Kidney capillary endothelial cell (primary cell): ENCODE results near the gene HNRNPUL1.
"Not testable (repeated sequence)": the region's sequence is repeated elsewhere in the genome, so short reads cannot be mapped to it uniquely, and the experiment has no call there.

Experiments
- DNase-seq: peaks from one replicate; pipeline ENCODE4 v3.0.0-alpha.2; 2018; ENCODE audit warnings: low spot score

HNRNPUL1 gene

DNA sequence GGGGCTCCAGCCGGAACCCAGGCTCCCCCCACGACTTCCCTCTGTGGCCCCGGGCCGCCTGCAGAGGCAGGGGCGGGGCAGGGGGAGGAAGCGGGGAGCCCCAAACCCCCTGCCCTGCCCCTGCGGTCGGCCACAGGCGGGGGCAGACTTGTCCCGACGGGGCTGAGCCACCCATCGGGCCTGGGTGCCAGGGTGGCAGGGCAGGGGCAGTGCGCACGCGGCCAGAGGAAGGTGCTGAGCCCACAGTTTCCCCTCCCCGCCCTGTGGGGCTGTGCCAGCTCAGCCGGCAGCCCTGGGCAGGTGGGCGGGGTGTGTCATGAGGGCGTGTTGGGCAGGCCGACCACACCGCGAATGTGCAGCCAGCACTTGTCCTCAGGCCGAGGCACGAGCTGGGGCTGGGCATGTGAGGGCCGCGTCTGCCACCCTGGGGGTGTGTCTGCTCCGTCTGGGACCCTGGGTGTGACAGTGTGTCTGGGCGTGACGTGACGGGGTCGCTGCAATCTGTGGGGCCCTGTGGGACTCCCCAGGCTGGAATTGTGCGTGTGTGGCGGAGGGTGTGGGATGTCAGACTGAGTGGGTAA, 63.5 kb downstream of the HNRNPUL1 start:
- peak; percentile 90 for DNase-seq

DNA sequence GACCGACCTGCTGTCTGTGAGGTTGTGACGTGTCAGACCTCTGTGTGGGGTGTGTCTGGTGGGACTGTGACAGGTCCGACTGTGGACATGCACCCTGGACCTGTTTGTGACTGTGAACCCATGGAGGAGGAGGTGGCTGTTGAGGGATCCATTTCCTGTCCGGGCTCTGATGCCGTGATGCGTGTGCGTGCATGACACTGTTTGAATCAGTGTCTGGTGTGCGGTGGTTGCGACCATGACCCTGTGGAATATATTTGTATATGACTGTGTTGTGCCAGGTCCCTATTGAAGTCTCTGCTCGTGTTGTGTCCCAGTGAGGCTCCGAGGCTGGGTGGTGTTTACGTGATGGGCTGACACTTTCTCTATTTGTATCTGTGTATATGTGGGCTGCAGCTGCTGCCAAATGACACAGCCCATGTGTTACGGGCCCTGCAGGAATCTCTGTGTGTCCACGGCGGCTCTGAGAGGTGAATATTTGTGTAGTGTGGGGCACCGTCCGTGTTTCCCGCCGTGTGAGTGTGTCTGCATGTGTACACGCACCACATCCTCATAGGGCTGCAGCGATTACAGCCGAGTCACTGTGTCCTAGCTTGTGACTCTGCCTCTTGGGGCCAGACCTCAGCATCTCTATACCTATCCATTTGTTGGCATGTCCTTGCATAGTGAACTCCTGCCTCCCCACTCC, 64.1 kb downstream of the HNRNPUL1 start:
- peak; percentile 67 for DNase-seq

DNA sequence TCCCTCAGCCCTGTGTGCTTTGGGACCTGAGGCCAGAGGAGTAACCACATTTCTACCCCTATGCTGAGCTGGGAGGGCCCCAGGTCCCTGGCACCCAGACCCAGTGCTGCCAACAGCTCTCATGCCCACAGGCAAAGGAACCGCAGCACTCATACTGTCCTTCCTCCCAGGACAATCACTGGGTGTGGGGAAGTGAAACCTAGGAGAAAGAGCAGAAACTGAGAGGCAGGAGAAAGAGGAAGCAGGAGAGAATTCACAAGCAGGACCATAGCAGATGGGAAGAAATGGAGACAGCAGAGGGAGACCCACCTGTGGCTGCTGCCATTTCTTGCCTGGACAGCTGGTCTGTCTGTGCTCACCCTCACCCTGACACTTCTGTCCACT, 64.7 kb downstream of the HNRNPUL1 start:
- no peak for DNase-seq

DNA sequence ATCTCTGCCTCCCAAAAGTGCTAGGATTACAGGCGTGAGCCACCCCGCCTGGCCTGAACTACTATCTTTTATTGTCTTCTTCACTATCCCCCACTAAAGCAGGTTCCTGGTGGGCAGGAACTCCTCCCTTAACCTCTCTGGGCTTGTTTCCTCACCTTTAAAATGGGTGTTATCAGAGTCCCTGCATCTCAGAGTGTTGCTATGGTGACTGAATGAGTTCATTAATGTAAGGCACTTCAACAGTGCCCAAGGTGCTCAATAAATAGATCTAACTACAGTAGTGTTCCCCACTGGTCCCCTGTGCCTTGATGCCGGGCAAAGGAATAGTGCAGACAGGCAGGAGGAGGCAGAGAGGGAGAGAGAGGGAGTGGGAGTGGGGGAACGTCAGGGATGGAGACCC, 66.3 kb downstream of the HNRNPUL1 start:
- DNase-seq, result no peak

DNA sequence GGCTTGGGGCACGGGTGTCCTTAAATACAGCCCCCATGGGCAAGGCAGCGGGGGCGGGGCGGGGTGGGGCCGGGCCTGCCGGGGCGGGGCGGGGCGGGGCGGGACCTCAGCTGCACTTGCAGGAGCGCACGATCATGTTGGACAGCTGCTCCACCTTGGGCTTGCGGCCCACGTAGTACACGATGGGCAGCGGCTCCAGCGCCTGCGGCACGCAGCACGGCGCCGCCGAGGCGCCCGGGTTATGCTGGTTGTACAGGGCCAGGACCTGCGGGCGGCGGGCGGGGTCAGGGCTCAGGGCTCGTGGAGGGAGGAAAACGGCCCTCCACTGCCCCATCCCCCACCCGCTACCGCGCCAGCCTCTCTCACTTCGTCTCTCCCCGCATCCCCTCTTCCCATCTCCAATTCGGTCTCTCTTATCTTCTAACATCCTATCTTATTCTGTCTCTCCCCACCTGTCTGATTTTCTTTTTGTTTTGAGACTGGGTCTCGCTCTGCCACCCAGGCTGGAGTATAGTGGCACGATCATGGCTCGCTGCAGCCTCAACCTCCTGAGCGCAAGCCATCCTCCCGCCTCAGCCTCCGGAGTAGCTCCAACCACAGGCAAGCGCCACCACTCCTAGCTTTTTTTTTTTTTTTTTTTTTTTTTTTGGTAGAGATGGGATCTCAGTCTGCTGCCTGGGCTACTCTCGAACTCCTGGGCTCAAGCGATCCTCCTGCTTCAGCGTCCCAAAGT, 66.9 kb downstream of the HNRNPUL1 start:
- DNase-seq, result no peak

DNA sequence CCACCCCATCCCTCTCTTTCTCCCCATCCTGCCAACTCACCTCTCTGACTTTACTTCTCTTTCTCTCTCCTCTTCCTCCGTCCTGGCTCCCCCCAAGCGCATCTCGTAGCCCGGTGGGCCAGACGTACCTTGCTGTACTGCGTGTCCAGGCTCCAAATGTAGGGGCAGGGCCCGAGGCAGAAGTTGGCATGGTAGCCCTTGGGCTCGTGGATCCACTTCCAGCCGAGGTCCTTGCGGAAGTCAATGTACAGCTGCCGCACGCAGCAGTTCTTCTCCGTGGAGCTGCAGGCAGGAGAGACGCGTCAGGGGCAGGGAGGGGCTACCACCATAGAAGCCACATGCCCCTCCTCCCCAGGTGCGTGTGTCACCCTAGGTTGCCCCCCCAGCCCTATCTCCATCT, 67.8 kb downstream of the HNRNPUL1 start:
- DNase-seq, result no peak

DNA sequence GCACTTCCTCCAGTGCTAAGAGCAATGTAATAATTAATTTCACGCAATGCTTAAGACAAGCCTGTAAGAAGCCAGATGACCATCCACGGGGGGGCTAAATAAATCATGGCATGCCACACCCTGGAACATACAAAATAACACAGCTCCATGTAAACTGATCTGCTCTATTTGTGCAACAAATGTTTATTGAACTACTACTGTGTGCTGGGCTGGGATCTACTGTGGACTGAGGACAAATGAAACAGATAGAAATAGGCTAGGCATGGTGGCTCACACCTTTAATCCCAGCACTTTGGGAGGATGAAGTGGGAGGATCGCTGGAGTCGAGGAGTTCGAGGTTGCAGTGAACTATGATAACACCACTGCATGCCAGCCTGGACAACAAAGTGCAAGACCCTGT, 68.3 kb downstream of the HNRNPUL1 start:
- DNase-seq, result no peak

DNA sequence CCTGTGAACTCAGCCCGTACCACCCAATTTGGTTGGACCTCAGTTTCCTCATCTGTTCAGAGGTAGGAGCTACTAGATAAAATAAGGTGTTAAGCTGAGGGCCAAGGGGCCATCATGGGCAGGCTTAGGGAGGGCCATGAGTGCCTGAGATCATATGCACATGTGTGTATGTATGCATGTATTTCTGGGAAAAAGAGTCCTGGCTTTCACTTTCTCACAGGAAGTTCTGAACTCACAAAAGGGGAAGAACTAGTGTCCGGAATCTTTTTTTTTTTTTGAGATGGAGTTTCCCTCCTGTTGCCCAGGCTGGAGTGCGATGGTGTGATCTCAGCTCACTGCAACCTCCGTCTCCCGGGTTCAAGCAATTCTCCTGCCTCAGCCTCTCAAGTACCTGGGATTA, 70.6 kb downstream of the HNRNPUL1 start:
- no peak for DNase-seq

DNA sequence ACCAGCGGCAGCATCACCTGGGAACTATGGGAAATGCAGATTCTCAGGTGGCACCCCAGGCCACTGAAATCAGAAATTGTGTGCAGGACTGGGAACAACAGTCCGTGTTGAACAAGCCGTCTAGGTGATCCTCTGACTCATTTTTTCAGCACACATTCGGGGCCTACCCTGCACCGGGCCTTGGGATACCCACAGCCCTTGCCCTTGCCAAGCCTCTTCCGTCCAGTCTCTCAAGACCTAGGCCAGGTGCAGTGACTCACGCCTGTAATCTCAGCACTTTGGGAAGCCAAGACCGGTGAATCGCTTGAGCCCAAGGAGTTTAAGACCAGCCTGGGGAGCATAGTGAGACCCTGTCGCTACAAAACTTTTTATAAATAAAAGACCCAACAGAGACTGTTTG, 71.3 kb downstream of the HNRNPUL1 start:
- DNase-seq, result no peak

DNA sequence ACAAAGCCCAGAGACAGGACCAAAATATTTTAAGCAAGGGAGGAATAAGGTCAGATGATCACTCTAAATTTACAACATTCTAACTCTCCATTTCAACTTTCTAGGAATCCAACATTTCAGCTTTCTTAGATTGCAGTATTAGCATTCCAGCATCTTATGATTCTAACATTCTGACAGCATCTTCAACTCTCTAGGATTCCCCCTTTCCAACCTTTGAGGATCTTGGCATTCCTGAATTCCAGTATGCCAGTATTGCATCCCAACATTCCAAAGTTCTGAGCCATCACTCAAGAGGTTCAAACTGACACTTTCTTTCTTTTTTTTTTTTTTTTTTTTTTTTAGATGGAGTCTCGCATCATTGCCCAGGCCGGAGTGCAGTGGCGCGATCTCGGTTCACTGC, 75.8 kb downstream of the HNRNPUL1 start:
- DNase-seq, result no peak

DNA sequence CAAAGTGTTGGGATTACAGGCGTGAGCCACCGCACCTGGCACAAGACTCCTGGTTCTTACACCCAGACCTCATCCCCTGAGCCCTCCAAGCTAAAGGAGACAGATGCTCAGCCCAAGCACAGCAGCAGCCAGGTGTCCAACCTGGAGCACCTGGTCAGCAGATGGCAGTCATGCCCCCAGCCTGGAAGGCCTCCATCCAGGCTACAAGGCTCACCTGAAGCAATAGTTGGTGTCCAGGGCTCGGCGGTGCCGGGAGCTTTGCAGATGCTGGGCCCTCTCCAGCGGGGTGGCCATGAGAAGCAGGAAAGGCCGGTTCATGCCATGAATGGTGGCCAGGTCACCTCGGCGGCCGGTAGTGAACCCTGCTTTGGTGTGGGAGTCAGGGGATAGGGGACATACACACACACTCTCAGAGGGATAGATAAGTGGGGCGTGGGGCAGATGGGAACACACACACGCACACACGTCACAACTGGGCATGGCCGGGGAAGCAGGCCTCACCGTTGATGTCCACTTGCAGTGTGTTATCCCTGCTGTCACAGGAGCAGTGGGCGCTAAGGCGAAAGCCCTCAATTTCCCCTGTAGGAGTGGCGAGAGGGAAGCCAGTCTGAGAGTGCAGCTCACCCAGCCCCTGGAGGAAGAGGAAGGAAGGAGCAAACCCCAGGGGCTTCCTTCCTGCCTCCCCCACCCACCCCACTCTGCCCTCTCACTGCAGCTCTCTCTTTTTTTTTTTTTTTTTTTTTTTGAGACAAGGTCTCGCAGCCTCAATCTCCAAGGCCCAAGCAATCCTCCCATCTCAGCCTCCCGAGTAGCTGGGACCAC, 77.7 kb downstream of the HNRNPUL1 start:
- DNase-seq, result no peak

DNA sequence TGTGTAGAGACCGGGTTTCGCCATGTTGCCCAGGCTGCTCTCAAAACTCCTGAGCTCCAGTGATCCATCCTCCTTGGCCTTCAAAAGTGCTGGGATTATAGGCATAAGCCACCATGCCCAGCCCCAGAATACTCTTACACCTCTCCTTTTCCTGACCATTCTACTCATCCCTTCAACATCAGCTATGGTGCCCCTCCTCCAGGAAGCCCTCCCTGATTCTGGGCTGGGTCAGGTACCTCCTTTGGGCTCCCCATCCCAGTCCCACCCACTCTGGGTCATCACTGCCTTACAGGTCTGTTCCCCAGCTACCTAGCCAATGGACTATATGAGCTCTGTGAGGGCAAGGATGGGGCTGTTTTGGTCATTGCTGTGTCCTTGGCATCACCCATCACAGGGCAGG, 80.0 kb downstream of the HNRNPUL1 start:
- DNase-seq, result no peak

DNA sequence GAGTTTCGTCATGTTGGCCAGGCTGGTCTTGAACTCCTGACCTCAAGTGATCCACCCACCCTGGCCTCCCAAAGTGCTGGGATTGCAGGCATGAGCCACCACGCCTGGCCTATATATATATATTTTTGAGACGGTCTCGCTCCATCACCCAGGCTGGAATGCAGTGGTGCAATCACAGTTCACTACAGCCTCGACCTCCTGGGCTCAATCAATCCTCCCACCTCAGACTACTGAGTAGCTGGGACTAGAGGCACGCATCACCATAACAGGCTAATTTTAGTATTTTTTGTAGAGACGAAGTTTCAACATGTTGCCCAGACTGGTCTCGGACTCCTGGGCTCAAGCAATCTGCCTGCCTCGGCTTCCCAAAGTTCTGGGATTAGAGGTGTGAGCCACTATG, 82.7 kb downstream of the HNRNPUL1 start:
- DNase-seq, result not testable (repeated sequence)

DNA sequence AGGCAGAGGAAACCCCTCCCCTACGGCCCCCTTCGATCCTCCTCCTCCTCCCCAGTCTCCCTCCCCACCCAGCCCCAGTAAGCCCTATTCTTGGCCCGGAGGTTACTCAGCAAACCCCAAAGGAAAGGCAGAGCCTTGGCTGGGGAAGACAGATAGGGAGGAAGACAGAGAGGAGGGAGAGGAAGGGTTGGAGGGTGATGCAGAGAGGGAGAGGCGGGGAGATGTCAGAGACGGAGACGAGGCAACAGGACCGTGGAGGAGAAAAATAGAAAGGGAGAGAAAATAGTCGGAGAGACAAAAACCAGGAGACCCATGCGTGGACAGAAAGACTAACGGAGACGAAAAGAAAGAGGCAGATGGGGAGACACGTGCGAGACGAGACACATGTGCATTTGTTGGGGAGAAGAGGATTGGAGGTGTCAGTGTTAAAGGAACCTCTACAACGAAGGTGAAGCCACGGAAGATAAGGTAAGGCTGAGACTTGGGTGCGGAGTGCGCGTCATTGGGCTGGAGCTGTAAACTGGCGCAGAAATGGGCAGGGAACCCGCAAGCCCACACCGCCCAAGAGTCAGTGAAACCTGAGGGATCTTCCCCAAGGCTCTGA, 86.7 kb downstream of the HNRNPUL1 start:
- DNase-seq, result no peak

DNA sequence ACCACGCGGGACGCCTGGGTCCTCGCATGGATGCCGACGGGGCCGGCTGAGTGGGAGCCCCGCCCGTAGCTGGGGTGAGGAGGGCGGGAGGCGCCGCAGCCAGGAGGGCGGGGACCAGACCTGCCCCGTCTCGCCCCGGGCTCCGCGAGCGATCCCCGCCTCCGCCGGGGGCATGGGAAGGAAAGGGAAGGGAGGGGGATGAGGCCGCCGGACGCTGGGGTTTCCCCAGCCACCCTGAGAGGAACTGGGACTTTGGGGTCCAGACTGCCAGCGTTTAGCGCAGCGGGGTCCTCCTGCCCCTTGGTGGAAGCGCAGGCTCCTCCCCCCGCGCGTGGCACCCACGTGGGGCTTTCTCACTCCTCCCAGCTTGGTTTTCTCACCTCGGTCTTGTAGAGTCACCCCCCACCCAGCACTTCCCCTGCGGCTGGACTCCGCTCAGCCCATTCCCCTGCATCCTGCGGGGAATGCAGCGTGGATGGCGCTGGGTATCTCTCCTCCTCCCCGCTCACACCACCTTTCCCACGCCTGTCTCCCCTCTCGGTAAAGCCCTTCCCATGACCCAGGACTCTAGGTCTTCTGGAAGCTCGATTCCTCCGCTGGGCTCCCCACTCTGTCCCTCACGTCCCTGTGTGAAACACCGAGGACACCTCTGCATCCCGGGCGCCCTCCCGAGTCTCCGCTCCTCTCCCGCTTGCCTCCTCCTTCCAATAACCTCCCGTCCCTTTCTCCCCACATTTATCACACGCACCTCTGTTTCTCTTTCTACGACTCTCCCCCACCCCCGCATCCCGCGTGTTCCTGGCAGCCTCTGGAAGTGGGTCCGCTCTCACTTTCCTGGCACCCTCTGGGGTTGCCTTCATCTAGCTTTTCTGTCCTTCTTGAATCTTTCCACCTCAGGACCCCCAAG, 87.4 kb downstream of the HNRNPUL1 start:
- DNase-seq, result peak; percentile 65

DNA sequence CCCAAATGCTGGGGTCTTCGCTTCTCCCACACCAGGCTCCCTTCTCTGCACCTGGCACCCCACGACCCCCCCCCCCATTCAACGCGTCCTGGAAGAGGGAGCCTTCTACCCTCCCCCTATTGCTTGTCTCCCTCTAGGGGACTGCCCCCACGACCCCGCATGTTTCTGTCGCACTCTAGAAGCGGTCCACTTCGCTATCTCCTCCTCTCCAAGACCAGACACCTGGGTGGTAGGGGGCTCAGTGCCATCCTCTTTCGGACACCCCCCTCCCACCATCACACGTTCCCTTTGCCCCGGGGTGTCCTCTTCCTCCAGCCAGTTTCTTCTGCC, 88.1 kb downstream of the HNRNPUL1 start:
- DNase-seq, result no peak

DNA sequence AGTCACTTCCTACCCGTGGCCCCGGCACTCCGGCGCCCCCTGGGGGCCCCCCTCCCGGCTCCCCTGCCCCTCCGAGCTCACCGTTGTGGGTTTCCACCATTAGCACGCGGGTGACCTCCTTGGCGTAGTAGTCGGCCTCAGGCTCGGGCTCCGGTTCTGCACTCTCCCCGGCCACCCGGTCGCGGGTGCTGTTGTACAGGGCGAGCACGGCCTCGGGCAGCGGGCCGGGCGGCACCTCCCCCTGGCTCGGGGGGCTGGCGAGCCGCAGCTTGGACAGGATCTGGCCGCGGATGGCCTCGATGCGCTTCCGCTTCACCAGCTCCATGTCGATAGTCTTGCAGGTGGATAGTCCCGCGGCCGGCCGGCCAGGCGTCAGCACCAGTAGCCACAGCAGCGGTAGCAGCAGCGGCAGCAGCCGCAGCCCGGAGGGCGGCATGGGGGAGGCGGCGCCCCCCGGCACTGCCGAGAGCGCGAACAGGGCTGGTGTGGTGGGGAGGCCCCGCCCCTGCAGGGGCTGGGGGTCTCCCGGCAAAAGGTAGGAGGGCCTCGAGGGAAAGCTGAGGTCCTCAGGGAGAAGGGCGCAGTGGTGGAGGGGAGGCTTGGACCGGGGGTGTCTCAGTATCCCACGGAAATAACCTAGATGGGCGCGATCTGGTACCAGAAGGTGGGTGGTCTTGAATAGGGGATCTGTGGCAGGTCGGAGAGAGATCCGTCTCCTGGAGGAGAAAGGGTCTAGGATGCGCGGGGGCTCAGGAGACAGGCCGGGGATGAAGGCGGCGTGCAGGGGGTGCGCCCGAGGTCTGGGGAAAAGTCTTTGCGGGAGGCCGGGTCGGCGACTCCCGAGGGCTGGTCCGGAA, 88.7 kb downstream of the HNRNPUL1 start:
- no peak for DNase-seq

DNA sequence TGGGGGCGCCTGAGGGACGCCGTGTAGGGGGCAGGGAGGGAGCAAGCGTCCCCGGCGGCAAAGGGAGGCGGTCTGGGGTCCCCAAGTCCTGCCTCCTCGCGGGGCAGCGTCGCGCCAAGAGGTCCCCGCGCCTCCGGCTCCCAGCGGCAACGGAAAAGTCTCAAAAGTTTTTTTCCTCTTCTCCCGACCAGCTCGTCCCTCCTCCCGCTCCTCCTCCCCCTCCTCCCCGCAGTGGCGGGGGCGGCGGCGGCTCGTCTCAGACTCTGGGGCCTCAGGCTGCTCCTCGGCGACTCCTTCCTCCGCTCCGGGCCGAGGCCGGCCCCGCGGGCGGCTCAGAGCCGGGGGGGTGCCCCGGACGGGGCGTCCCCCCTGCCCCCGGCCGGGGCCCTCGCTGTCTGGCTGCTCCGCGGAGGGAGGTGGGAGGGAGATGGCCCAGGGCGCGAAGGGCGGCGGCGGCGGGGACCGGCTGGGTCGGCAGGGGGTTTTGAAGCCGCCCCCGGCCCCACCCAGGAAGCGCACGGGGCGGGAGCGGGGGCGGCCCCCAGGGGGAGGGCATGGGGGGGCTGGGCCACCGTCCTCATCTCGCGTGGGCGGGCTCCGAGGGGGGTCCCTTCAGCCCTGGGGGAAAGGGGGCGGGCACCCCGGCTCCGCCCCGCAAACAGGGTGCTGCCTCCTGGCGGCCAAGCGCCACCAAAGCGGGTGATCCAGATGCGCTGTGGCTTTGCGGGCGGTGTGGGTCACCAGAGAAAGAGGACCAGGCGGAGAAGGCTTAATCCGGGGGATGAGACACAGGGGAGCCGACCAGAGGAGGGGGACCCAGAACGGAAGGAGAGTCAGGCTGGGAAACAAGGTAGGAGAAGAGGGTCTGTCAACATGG, 89.5 kb downstream of the HNRNPUL1 start, which contains the start of gene TGFB1:
TGFB1 (minus strand) TSS at position 457 of the 877 bp plus-strand sequence. CDS start 878 bp downstream, outside the sequence.
- DNase-seq, result peak; percentile 78

DNA sequence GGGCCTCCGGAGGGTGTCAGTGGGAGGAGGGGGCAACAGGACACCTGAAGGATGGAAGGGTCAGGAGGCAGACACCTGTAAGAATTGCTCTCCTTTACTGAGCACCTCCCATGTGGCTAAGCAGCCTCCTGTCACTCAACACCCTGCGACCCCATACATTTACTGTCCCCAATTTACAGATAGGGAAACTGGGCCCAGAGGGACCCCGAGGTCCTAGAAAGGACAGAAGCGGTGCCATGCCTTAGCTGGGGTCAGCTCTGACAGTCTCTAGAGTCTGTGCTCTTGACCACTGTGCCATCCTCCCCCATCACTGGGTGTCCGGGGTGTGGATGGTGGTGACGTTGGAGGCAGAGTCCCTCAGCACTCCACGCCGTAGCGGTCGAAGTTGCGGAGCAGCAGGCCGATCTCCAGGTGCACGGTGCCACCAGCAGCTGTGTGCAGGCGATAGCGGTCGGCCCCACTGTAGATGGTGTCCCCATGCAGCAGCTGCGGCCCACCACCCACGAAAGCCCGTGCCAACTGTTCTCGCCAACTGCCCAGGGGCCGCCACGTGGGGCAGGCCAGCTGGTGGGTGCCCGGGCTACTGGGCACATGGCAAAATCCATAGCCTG, 90.3 kb downstream of the HNRNPUL1 start:
- DNase-seq, result no peak
